ENCODE results near the gene RERE. TPM values are rescaled to one million over a fixed set of nuclear protein-coding genes. Genes with fewer than 3 reads are reported as not detected.

Gene RERE
- total and polyA plus RNA-seq, 7 donors: 19.2 to 148 (median 90.6) TPM

DNA sequence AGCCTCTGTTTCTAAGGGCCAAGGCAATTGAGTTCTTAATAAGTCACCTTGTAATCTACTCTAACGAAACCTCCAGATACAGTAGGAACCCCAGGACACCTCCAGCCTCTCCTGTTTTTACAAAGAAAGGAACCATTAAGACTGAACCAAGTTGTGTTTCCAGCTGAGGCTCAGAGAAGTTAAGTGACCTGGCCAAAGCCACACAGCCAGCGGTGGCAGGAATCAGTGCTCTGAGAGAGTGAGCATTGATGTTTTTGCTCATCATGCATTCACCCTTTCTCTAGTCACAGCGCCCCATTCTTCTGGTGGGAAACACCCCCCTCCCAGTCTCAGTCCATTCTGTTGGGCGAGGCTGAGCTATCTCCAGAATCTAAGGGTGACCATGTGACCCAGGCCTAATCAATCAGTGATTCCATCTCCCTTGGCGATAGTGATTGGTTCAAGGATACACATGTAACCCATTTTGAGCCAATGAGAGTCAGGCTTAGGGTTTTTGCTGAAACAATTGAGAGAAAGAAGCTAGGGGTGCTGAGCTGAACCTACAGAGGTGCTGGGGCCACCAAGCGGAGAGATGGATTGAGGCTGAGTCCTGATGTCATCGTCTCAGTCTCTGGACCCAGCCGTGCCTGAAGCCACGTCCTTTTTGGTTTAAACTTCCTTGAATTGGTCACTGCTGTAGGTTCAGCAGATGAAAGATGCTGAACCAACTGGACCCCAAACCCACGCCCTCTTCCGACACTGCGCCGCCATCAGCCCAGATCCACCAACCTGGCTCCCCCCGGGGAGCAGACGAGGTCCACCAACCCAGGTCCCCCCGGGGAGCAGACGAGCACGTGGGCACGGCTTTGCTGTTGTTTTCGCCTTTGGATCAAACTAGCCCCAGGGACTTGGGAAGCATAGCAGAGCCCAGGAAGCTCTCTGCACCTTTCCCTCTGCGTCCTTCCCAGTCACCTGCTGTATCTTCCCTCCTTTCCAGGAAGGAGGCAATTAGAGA lies 28.0 kb upstream of the RERE start:
- TF ChIP-seq POLR2A (IDR thresholded peaks at IDR 0.05): no peak
- no peak for TF ChIP-seq EP300 (IDR thresholded peaks at IDR 0.05)
- TF ChIP-seq, protein P1, sequence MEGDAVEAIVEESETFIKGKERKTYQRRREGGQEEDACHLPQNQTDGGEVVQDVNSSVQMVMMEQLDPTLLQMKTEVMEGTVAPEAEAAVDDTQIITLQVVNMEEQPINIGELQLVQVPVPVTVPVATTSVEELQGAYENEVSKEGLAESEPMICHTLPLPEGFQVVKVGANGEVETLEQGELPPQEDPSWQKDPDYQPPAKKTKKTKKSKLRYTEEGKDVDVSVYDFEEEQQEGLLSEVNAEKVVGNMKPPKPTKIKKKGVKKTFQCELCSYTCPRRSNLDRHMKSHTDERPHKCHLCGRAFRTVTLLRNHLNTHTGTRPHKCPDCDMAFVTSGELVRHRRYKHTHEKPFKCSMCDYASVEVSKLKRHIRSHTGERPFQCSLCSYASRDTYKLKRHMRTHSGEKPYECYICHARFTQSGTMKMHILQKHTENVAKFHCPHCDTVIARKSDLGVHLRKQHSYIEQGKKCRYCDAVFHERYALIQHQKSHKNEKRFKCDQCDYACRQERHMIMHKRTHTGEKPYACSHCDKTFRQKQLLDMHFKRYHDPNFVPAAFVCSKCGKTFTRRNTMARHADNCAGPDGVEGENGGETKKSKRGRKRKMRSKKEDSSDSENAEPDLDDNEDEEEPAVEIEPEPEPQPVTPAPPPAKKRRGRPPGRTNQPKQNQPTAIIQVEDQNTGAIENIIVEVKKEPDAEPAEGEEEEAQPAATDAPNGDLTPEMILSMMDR (IDR thresholded peaks at IDR 0.05): no peak
- TF ChIP-seq POLR2AphosphoS5 (IDR thresholded peaks at IDR 0.05): no peak
- Histone ChIP-seq H3K4me3 (no peak overlapping the region), H3K27ac (no peak overlapping the region), H3K9me3 (no peaks in the 10 kb centered on the region), H3K4me1 (peaks cover 0 to 21% (median 6%) of the 10 kb centered on the region in 4 donors), H3K36me3 (no peaks in the 10 kb centered on the region), H3K27me3 (no peaks in the 10 kb centered on the region)
- 92 to 94% methylated on average over 21 of the region's 21 CpGs for WGBS, 2 donors
- intact Hi-C loops (cut with DNase I): loop anchor here (5.0 kb wide), 1 partner anchor 118 kb away; no protein-coding TSS in a partner anchor
- no peak for DNase-seq

DNA sequence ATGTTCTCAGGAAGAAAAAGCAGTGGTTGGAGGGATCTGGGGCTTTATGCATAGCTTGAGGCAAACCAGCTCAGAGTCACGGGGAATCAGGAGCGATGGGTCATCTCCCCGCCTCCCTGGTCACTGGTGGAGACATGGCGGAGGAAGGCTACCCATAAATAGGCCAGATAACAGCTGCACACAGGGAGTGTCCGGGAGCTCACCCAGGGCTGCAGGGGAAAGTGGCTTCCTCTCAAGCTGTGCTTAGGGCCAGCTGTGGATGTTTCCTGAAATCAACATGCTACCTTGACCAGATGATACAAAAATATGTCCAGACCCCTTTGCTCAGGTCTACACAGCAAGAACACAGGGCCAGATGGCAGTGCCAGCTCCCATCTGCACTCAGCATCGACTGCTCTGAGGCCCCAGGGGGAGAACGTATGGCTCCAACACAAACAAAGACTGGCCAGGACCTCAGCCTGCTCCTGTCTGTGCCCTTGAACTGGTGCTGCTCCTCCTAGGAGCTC lies 27.1 kb upstream of the RERE start:
- intact Hi-C loops (cut with DNase I): loop anchor here (5.0 kb wide), 1 partner anchor 117 kb away; no protein-coding TSS in a partner anchor
- Histone ChIP-seq H3K27me3 (no peaks in the 10 kb centered on the region), H3K4me1 (peaks cover 0 to 21% (median 6%) of the 10 kb centered on the region in 4 donors), H3K27ac (no peak overlapping the region), H3K9me3 (no peaks in the 10 kb centered on the region), H3K36me3 (no peaks in the 10 kb centered on the region), H3K4me3 (no peak overlapping the region)
- WGBS, 2 donors: 65 to 70% methylated on average over 7 of the region's 7 CpGs
- peak; percentile 79 for DNase-seq
- TF ChIP-seq, protein P1 (IDR thresholded peaks at IDR 0.05): no peak
- TF ChIP-seq EP300 (IDR thresholded peaks at IDR 0.05) (no peak), POLR2AphosphoS5 (IDR thresholded peaks at IDR 0.05) (no peak), POLR2A (IDR thresholded peaks at IDR 0.05) (no peak)

DNA sequence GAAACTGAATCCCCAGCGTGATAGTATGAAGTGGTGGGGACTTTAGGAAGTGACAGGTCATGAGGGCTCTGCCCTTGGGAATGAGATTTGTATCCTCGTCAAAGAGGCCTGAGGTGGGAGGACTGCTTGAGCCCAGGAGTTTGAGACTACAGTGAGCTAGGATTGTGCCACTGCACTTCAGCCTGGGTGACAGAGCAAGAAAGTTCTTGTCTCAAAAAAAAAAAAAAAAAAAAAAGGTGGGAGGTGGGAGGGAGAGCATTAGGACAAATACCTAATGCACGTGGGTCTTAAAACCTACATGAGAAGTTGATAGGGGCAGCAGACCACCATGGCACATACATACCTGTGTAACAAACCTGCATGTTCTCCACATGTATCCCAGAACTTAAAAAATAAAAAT lies 24.0 kb upstream of the RERE start:
- Histone ChIP-seq H3K4me3 (no peak overlapping the region), H3K4me1 (peaks cover 0 to 8% (median 0%) of the 10 kb centered on the region in 4 donors), H3K27ac (no peak overlapping the region), H3K9me3 (no peaks in the 10 kb centered on the region), H3K36me3 (no peaks in the 10 kb centered on the region), H3K27me3 (no peaks in the 10 kb centered on the region)
- WGBS, 2 donors: 91 to 94% methylated on average over 3 of the region's 3 CpGs
- no peak for DNase-seq
- no peak for TF ChIP-seq EP300 (IDR thresholded peaks at IDR 0.05)
- TF ChIP-seq, protein P1 (IDR thresholded peaks at IDR 0.05): no peak
- no peak for TF ChIP-seq POLR2A (IDR thresholded peaks at IDR 0.05)
- TF ChIP-seq POLR2AphosphoS5 (IDR thresholded peaks at IDR 0.05): no peak
- intact Hi-C loops (cut with DNase I): no loop called here

DNA sequence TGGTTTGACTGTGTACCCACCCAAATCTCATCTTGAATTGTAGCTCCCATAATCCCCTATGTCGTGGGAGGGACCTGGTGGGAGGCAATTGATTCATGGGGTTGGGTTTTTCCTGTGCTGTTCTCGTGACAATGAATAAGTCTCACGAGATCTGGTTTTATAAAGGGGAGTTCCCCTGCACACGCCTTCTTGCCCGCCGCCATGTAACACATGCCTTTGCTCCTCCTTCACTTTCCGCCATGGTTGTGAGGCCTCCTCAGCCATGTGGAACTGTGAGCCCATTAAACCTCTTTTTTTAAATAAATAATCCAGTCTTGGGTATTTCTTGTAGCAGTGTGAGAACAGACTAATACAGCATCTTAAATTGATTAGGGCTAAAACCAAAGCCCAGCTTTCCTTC lies 22.6 kb upstream of the RERE start:
- Histone ChIP-seq H3K9me3 (no peaks in the 10 kb centered on the region), H3K27ac (no peak overlapping the region), H3K4me1 (no peaks in the 10 kb centered on the region), H3K36me3 (no peaks in the 10 kb centered on the region), H3K4me3 (no peak overlapping the region), H3K27me3 (no peaks in the 10 kb centered on the region)
- 93 to 94% methylated on average over 7 of the region's 7 CpGs for WGBS, 2 donors
- DNase-seq: no peak
- TF ChIP-seq EP300 (IDR thresholded peaks at IDR 0.05) (no peak), POLR2A (IDR thresholded peaks at IDR 0.05) (no peak), POLR2AphosphoS5 (IDR thresholded peaks at IDR 0.05) (no peak)
- TF ChIP-seq, protein P1 (IDR thresholded peaks at IDR 0.05): no peak
- intact Hi-C loops (cut with DNase I): no loop called here
